Kidney epithelial cell (primary cell): ENCODE data around the gene RAB10. TPM values are rescaled to one million over a fixed set of nuclear protein-coding genes. Genes with fewer than 3 reads are reported as not detected.
"Not testable (repeated sequence)": the region's sequence is repeated elsewhere in the genome, so short reads cannot be mapped to it uniquely, and the experiment has no call there.

Experiments used
- DNase-seq: peaks from one replicate; pipeline ENCODE4 v3.0.0-alpha.2; 2010; ENCODE audit warnings: low read depth
- H3K27me3 ChIP-seq: 2 replicates; pipeline ENCODE4 v1.6.0; 2011; ENCODE audit warnings: low read length; ENCODE audit not compliant: control insufficient read depth, insufficient read depth
- H3K36me3 ChIP-seq: 2 replicates; pipeline ENCODE4 v1.5.1; 2011; ENCODE audit warnings: low read length; ENCODE audit not compliant: control insufficient read depth, insufficient read depth
- H3K4me3 ChIP-seq: 2 replicates; pipeline ENCODE4 v1.5.1; 2011; ENCODE audit warnings: low read depth, mild to moderate bottlenecking, control low read depth, low read length
- total RNA-seq: library from RNA; depleted of rRNA; stranded (reverse); fragments of >200 nt; gene quantifications from 2 replicates; pipeline ENCODE4 v1.2.3, GENCODE V29; 2015
- TF ChIP-seq, protein P1 (sequence below): IDR thresholded peaks from 2 replicates; pipeline ENCODE4 v1.5.1; 2011; ENCODE audit warnings: mild to moderate bottlenecking, moderate library complexity, low read length, control low read depth, inconsistent platforms; ENCODE audit not compliant: insufficient read depth, poor library complexity, severe bottlenecking

Gene RAB10
- total RNA-seq, 1 donor from 2014 or later: 201 TPM

DNA sequence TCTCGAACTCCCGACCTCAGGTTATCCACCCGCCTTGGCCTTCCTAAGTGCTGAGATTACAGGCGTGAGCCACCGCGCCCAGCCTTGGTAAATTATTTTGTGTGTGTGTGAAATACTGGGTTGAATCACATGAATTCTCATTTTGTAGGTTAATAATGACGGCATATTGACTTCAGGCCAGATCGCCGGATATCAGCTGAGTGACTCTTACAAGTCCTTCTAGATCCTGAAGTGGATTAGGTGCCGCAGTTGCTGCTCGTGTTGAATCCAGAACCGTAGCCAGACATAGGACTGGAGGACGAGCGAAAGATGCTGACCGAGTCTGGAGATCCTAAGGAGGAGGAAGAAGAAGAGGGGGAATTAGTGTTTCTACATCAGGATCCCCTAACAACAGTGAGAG lies 39.4 kb upstream of the RAB10 start:
- H3K27me3 ChIP-seq: no peaks in the 10 kb centered on the region
- no peaks in the 10 kb centered on the region for H3K36me3 ChIP-seq
- H3K4me3 ChIP-seq: no peak overlapping the region
- TF ChIP-seq, protein P1, sequence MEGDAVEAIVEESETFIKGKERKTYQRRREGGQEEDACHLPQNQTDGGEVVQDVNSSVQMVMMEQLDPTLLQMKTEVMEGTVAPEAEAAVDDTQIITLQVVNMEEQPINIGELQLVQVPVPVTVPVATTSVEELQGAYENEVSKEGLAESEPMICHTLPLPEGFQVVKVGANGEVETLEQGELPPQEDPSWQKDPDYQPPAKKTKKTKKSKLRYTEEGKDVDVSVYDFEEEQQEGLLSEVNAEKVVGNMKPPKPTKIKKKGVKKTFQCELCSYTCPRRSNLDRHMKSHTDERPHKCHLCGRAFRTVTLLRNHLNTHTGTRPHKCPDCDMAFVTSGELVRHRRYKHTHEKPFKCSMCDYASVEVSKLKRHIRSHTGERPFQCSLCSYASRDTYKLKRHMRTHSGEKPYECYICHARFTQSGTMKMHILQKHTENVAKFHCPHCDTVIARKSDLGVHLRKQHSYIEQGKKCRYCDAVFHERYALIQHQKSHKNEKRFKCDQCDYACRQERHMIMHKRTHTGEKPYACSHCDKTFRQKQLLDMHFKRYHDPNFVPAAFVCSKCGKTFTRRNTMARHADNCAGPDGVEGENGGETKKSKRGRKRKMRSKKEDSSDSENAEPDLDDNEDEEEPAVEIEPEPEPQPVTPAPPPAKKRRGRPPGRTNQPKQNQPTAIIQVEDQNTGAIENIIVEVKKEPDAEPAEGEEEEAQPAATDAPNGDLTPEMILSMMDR: no peak
- no peak for DNase-seq

DNA sequence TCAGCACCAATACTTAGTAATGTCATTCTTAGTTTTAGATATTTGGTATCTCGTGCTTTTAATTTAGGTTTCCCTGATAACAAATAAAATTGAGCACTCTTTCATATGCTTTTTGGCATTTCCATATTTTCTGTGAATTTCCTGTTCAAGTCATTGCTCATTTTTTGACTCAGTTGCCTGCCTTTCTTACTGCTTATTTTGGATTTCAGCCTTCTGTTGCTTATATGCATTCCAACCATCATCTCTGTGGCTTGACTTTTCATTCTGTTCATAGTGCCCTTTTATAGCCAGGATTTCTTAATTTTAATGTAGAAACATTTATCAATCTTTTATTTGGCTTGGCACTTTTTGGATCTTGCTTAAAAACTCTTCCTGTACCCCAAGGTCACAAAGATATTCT lies 37.0 kb upstream of the RAB10 start:
- Histone ChIP-seq H3K4me3 (no peak overlapping the region), H3K27me3 (no peaks in the 10 kb centered on the region), H3K36me3 (no peaks in the 10 kb centered on the region)
- TF ChIP-seq, protein P1: no peak
- DNase-seq: no peak

DNA sequence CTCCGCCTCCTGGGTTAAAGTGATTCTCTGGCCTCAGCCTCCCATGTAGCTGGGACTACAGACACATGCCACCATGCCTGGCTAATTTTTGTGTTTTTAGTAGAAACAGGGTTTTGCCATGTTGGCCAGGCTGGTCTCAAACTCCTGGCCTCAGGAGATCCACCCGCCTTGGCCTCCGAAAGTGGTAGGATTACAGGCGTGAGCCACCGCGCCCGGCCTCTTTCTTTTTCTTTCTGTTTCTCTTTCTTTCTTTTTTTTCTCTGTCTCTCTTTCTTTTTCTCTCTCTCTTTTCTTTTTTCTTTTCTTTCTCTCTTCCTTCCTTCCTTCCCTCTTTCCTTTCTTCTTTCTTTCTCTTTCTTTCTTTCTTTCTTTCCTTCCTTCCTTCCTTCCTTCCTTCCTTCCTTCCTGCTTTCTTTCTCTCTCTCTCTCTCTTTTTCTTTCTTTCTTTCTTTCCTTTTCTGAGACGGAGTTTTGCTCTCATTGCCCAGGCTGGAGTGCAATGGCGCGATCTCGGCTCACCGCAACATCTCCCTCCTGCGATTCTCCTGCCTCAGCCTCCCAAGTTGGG lies 35.0 kb upstream of the RAB10 start:
- H3K36me3 ChIP-seq, H3K27me3 ChIP-seq, H3K4me3 ChIP-seq: not testable (repeated sequence)

DNA sequence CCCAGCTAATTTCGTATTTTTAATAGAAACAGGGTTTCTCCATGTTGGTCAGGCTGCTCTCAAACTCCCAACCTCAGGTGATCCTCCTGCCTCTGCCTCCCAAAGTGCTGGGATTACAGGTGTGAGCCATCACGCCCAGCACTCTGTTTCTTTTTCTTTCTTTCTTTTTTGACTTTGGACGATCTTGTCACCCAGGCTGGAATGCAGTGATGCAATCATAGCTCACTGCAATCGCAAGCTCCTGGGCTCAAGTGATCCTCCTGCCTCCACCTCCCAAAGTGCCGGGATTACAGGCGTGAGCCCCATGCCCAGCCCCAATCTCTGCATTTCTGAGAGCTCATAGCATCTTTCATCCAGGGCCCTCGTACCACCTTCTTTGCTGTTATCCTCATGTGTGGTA lies 34.5 kb upstream of the RAB10 start:
- not testable (repeated sequence) for H3K36me3 ChIP-seq, H3K4me3 ChIP-seq, H3K27me3 ChIP-seq, DNase-seq

More for the DNA sequence above, 35.0 kb upstream of the RAB10 start:
- not testable (repeated sequence) for DNase-seq

DNA sequence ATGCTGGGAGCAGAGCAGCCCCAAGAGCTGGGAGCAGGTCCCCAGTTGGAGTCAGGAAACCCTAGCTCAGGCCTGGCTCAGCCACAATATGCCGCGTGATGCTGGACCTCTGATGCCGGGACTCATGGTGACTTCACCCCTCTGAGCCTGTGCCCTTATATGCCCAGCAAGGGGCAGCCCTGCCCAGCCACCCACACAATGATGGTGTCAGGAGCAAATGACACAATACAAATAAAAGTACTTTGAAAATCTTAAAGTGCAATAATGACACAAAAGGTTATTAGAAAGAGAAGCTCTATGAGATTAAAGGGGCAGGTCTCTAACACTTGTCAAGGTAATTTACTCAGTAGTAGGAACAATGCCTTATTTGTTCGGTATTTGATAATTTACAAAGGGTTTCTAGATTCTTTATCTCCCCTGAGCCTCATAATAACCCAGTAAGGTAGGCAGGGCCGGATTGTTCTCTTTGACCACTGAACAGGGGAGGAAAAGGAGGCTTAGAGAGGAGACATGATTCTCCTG lies 33.3 kb upstream of the RAB10 start:
- TF ChIP-seq, protein P1: no peak
- DNase-seq: no peak
- no peak overlapping the region for H3K4me3 ChIP-seq
- H3K27me3 ChIP-seq: no peaks in the 10 kb centered on the region
- no peaks in the 10 kb centered on the region for H3K36me3 ChIP-seq

DNA sequence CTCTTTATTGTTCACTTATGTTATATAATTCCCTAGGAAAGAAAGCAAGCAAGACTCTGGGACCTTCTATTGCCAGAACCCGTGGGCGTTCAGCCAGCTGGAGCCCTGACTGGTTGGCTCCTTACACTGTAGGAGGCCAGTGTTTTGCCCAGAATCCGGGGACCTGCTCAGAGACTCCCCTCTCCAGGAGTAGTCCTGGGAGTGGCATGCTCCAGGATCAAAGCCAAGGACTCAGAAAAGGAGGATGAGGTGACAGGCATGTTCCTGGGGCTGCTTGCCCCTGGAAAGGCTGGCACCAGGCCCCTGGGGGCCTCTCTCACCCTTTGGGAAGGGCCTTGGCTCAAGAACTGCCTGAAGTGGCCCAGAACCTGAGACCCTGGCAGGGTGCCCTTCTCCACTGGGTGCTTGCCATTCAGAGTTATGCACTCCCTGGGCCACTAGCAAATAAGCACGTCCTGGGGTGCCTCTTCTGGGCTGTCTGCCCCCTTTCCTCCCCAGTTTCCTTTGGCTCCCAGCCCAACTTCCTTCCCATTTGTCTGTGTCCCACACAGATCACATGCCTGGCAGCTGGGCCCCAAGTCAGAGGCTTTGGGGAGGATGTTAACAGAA lies 32.0 kb upstream of the RAB10 start:
- Histone ChIP-seq H3K27me3 (no peaks in the 10 kb centered on the region), H3K36me3 (no peaks in the 10 kb centered on the region), H3K4me3 (no peak overlapping the region)
- DNase-seq: no peak
- TF ChIP-seq, protein P1: no peak
